Calu3 (cell line): ENCODE measurements around the gene SIVA1. TPM values are rescaled to one million over a fixed set of nuclear protein-coding genes. Genes with fewer than 3 reads are reported as not detected.
A peak's percentile ranks its signal among the peaks of the same experiment; 100 is the strongest.

Experiments
- BruUV-seq: library from RNA; stranded (reverse); fragments of 400-500 nt; replicated peaks from 2 replicates; lab custom pipeline; 2021; lab: Mats Ljungman, UMichigan
- CTCF ChIA-PET: fragments of 300-600 bp; sonication (Branson Sonifier 250); formaldehyde crosslinking; loops from one replicate; lab custom pipeline; 2022; ENCODE audit warnings: antibody characterized with exemption; lab: Charles Lee
- DNase-seq: peaks from one replicate; pipeline ENCODE4 v3.0.0; 2022
- H3K27ac Mint-ChIP-seq: one replicate; pipeline ENCODE4 v1.8.0; 2022; ENCODE audit warnings: mixed read lengths; ENCODE audit not compliant: unreplicated experiment
- H3K27me3 Mint-ChIP-seq: one replicate; pipeline ENCODE4 v1.8.0; 2022; ENCODE audit warnings: mixed read lengths; ENCODE audit not compliant: unreplicated experiment
- H3K36me3 Mint-ChIP-seq: one replicate; pipeline ENCODE4 v1.8.0; 2022; ENCODE audit warnings: mild to moderate bottlenecking, moderate library complexity, mixed read lengths; ENCODE audit not compliant: insufficient read depth, unreplicated experiment
- H3K4me1 Mint-ChIP-seq: one replicate; pipeline ENCODE4 v1.8.0; 2022; ENCODE audit warnings: mild to moderate bottlenecking, low read depth, mixed read lengths; ENCODE audit not compliant: unreplicated experiment
- H3K4me3 Mint-ChIP-seq: one replicate; pipeline ENCODE4 v1.8.0; 2022; ENCODE audit warnings: mild to moderate bottlenecking, low read depth, moderate library complexity, mixed read lengths; ENCODE audit not compliant: unreplicated experiment
- H3K9me3 Mint-ChIP-seq: one replicate; pipeline ENCODE4 v1.8.0; 2022; ENCODE audit warnings: low read depth, mixed read lengths; ENCODE audit not compliant: unreplicated experiment
- intact Hi-C: fragments of 100-400 bp; cut with micrococcal nuclease; formaldehyde crosslinking; loops from one replicate; pipeline ENCODE4 v1.10.0; 2022; ENCODE audit not compliant: unreplicated experiment
- total RNA-seq: library from RNA; stranded (reverse); gene quantifications from 2 replicates; pipeline ENCODE4 v1.2.3, GENCODE V29; 2022
- TF ChIP-seq, protein P1 (sequence below): fragments of 200-600 bp; IDR thresholded peaks from one replicate; pipeline ENCODE4 v1.8.0; 2022; ENCODE audit warnings: antibody characterized with exemption; ENCODE audit not compliant: unreplicated experiment

The SIVA1 gene
- total RNA-seq, 1 experiment from 2014 or later, result 72.3 TPM

DNA sequence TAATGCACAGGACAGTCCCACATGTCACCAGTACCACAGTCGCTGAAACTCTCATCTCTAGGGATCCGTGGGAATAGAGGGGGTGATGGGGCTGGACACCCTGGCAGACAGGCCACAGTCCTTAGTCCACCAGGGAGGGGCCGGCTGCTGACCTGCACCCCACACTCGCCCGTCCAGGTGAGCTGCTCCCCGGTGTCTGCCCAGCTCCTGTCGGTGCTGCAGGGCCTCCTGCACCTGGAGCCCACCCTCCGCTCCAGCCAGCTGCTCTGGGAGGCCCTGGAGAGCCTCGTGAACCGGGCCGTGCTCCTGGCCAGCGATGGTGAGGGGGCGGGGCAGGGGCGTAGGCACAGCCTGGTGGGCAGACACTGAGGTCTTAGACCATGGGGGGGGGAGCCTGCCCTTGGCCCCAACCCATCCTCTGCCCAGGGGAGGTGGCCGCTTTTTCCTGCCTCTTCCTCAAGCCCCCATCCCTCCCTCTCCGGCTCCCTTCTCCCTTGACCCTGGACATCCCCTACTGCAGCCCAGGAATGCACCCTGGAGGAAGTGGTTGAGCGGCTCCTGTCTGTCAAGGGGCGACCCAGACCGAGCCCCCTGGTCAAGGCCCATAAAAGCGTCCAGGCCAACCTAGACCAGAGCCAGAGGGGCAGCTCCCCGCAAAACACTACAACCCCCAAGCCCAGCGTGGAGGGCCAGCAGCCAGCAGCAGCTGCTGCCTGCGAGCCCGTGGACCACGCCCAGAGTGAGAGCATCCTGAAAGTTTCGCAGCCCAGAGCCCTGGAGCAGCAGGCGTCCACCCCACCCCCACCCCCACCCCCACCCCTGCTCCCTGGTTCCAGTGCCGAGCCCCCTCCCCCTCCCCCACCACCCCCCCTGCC is 46.0 kb upstream of the SIVA1 start:
- Mint-ChIP-seq H3K4me1 (no peaks in the 10 kb centered on the region), H3K9me3 (no peaks in the 10 kb centered on the region), H3K27ac (no peak overlapping the region), H3K27me3 (no peaks in the 10 kb centered on the region), H3K36me3 (peaks cover 71% of the 10 kb centered on the region), H3K4me3 (no peak overlapping the region)
- TF ChIP-seq, protein P1, sequence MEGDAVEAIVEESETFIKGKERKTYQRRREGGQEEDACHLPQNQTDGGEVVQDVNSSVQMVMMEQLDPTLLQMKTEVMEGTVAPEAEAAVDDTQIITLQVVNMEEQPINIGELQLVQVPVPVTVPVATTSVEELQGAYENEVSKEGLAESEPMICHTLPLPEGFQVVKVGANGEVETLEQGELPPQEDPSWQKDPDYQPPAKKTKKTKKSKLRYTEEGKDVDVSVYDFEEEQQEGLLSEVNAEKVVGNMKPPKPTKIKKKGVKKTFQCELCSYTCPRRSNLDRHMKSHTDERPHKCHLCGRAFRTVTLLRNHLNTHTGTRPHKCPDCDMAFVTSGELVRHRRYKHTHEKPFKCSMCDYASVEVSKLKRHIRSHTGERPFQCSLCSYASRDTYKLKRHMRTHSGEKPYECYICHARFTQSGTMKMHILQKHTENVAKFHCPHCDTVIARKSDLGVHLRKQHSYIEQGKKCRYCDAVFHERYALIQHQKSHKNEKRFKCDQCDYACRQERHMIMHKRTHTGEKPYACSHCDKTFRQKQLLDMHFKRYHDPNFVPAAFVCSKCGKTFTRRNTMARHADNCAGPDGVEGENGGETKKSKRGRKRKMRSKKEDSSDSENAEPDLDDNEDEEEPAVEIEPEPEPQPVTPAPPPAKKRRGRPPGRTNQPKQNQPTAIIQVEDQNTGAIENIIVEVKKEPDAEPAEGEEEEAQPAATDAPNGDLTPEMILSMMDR, result no peak
- DNase-seq, result no peak
- intact Hi-C loops, result loop anchor here (5.0 kb wide), 1 partner anchor 40 kb away; no protein-coding TSS in a partner anchor
- BruUV-seq, result no TSS peak
- CTCF ChIA-PET, result interaction anchor here (0.6 kb wide), 1 partner anchor 213 kb away, joined by 3 read pairs; no protein-coding TSS in a partner anchor

DNA sequence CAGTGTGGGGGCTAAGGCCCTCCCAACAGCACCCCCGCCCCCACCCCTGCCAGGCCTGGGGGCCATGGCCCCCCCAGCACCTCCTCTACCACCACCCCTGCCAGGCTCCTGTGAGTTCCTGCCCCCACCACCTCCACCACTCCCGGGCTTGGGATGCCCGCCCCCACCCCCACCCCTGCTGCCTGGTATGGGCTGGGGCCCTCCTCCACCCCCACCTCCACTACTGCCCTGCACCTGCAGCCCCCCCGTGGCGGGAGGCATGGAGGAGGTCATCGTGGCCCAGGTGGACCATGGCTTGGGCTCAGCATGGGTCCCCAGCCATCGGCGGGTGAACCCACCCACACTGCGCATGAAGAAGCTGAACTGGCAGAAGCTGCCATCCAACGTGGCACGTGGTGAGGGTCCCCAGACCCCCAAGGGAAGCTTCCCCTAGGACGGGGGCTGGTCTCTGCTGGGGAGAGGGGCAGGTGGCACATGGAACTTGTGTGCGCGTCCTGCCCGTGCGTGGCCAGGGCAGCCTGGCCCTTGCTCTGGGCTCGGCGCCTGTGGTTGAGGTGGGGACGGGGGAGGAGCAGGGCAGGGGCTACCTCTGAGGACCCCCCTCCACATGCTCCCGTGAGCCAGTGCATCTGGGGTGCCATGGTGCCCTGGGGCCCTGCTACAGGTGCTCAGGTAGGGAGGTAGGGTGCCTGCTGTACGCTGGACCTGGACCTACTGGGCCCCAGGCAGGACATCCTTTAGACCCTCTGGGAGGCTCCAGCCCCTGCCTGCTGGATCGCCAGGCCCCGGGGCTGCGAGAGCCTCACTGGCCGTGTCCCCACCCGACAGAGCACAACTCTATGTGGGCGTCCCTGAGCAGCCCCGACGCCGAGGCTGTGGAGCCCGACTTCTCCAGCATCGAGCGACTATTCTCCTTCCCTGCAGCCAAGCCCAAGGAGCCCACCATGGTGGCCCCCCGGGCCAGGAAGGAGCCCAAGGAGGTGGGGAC is 45.0 kb upstream of the SIVA1 start:
- Mint-ChIP-seq H3K27ac (peak overlapping the region; percentile 54), H3K27me3 (no peaks in the 10 kb centered on the region), H3K4me1 (no peaks in the 10 kb centered on the region), H3K9me3 (no peaks in the 10 kb centered on the region), H3K4me3 (no peak overlapping the region), H3K36me3 (peaks cover 72% of the 10 kb centered on the region)
- no TSS peak for BruUV-seq
- no peak for DNase-seq
- TF ChIP-seq, protein P1, result no peak
- CTCF ChIA-PET, result interaction anchor here (0.6 to 1.3 kb wide), 3 partner anchors 10 to 212 kb away, joined by 3 to 4 read pairs (median 3); no protein-coding TSS in a partner anchor
- intact Hi-C loops, result loop anchor here (5.0 kb wide), 1 partner anchor 41 kb away; no protein-coding TSS in a partner anchor

DNA sequence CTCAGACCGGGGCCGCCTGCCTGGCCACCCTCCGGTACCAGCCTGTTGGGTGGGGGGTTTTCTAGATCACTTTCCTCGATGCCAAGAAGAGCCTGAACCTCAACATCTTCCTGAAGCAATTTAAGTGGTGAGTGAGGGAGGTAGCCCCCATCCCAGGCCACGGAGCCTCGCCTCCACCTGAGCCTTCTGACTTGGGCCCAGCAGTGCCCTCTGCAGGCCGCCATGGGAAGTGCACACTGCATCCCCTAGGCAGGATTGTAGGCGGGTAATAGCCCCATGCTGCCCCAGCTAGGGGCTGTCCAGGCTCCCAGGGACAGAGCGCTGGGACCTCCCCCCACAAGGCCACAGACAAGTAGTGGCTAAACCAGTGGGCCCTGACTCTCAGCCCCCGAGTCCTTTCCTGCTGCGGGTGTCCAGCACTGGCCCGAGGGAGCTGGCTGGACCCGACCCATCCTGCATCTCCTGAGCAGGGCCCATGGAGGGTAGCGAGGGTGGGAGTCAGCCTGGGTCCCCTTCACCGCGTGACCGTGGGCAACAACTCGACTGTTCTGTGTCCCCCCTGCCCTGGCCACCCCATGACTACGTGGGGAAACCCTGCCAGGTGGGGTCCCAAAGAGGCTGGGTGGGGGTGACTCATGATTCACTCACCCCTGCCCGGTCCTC is 44.2 kb upstream of the SIVA1 start:
- Mint-ChIP-seq H3K27ac (peak overlapping the region; percentile 54), H3K9me3 (no peaks in the 10 kb centered on the region), H3K27me3 (no peaks in the 10 kb centered on the region), H3K4me3 (no peak overlapping the region), H3K4me1 (no peaks in the 10 kb centered on the region), H3K36me3 (peaks cover 71% of the 10 kb centered on the region)
- DNase-seq, result peak; percentile 79
- CTCF ChIA-PET, result interaction anchor here (1.1 to 1.3 kb wide), 2 partner anchors 11 to 43 kb away, joined by 3 to 11 read pairs; no protein-coding TSS in a partner anchor
- BruUV-seq, result no TSS peak
- TF ChIP-seq, protein P1, result peak; percentile 87
- intact Hi-C loops, result loop anchor here (5.0 kb wide), 1 partner anchor 41 kb away; no protein-coding TSS in a partner anchor
